Measurements from ENCODE around the gene TMTC4. TPM values are rescaled to one million over a fixed set of nuclear protein-coding genes. Genes with fewer than 3 reads are reported as not detected.

Gene TMTC4
- total RNA-seq, 1 donor: 8.7 TPM

GRCh38 chr13:100636441-100636840 lies 38.2 kb downstream of the TMTC4 start:
- Histone ChIP-seq H2AFZ (ENCODE audit: low read length) (no peak overlapping the region), H3K4me3 (ENCODE audit: insufficient read depth, low read length) (no peak overlapping the region), H3K4me1 (ENCODE audit: insufficient read depth, low read length) (peaks cover 6% of the 10 kb centered on the region), H3K9me3 (ENCODE audit: low read depth, low read length) (no peaks in the 10 kb centered on the region), H3K4me2 (ENCODE audit: insufficient read depth, low read length) (no peak overlapping the region), H3K79me2 (ENCODE audit: insufficient read depth, low read length) (no peaks in the 10 kb centered on the region), H3K36me3 (ENCODE audit: insufficient read depth, low read length) (no peaks in the 10 kb centered on the region), H3K27me3 (ENCODE audit: insufficient read depth, low read length) (no peaks in the 10 kb centered on the region), H3K27ac (ENCODE audit: low read depth, low read length) (no peak overlapping the region), H4K20me1 (ENCODE audit: insufficient read depth, low read length) (no peaks in the 10 kb centered on the region)
- no peak for DNase-seq (ENCODE audit: insufficient read length, low spot score, missing footprints)
- TF ChIP-seq CTCF (IDR thresholded peaks at IDR 0.05; ENCODE audit: extremely low read depth, low read depth, low read length): no peak

- no peak for TF ChIP-seq CTCF (IDR thresholded peaks at IDR 0.05; ENCODE audit: extremely low read depth, low read depth, low read length)
- Histone ChIP-seq H3K9me3 (ENCODE audit: low read depth, low read length) (no peaks in the 10 kb centered on the region), H3K36me3 (ENCODE audit: insufficient read depth, low read length) (no peaks in the 10 kb centered on the region), H3K4me3 (ENCODE audit: insufficient read depth, low read length) (no peak overlapping the region), H2AFZ (ENCODE audit: low read length) (no peak overlapping the region), H3K4me2 (ENCODE audit: insufficient read depth, low read length) (no peak overlapping the region), H4K20me1 (ENCODE audit: insufficient read depth, low read length) (no peaks in the 10 kb centered on the region), H3K4me1 (ENCODE audit: insufficient read depth, low read length) (peaks cover 6% of the 10 kb centered on the region), H3K79me2 (ENCODE audit: insufficient read depth, low read length) (no peaks in the 10 kb centered on the region), H3K27ac (ENCODE audit: low read depth, low read length) (no peak overlapping the region), H3K27me3 (ENCODE audit: insufficient read depth, low read length) (no peaks in the 10 kb centered on the region)
- DNase-seq (ENCODE audit: insufficient read length, low spot score, missing footprints): no peak
These were observed 38.6 kb downstream of the TMTC4 start for GRCh38 chr13:100636004-100636403.

- no peak overlapping the region for H3K4me3 ChIP-seq (ENCODE audit: insufficient read depth, low read length)
- no peaks in the 10 kb centered on the region for H3K9me3 ChIP-seq (ENCODE audit: low read depth, low read length)
- TF ChIP-seq CTCF (IDR thresholded peaks at IDR 0.05; ENCODE audit: extremely low read depth, low read depth, low read length): no peak
- no peaks in the 10 kb centered on the region for H3K27me3 ChIP-seq (ENCODE audit: insufficient read depth, low read length)
- peaks cover 6% of the 10 kb centered on the region for H3K4me1 ChIP-seq (ENCODE audit: insufficient read depth, low read length)
- H3K27ac ChIP-seq (ENCODE audit: low read depth, low read length): no peak overlapping the region
- H3K79me2 ChIP-seq (ENCODE audit: insufficient read depth, low read length): no peaks in the 10 kb centered on the region
- no peak overlapping the region for H3K4me2 ChIP-seq (ENCODE audit: insufficient read depth, low read length)
- no peak for DNase-seq (ENCODE audit: insufficient read length, low spot score, missing footprints)
- no peaks in the 10 kb centered on the region for H3K36me3 ChIP-seq (ENCODE audit: insufficient read depth, low read length)
- H2AFZ ChIP-seq (ENCODE audit: low read length): no peak overlapping the region
- H4K20me1 ChIP-seq (ENCODE audit: insufficient read depth, low read length): no peaks in the 10 kb centered on the region
These were observed 39.9 kb downstream of the TMTC4 start for GRCh38 chr13:100634696-100635095.

- Histone ChIP-seq H3K4me2 (ENCODE audit: insufficient read depth, low read length) (no peak overlapping the region), H3K27me3 (ENCODE audit: insufficient read depth, low read length) (no peaks in the 10 kb centered on the region), H3K9me3 (ENCODE audit: low read depth, low read length) (no peaks in the 10 kb centered on the region), H3K4me3 (ENCODE audit: insufficient read depth, low read length) (no peak overlapping the region), H3K27ac (ENCODE audit: low read depth, low read length) (peak overlapping the region; percentile 80), H3K4me1 (ENCODE audit: insufficient read depth, low read length) (peaks cover 6% of the 10 kb centered on the region), H3K36me3 (ENCODE audit: insufficient read depth, low read length) (no peaks in the 10 kb centered on the region), H2AFZ (ENCODE audit: low read length) (no peak overlapping the region), H4K20me1 (ENCODE audit: insufficient read depth, low read length) (no peaks in the 10 kb centered on the region), H3K79me2 (ENCODE audit: insufficient read depth, low read length) (no peaks in the 10 kb centered on the region)
- DNase-seq (ENCODE audit: insufficient read length, low spot score, missing footprints): peak; percentile 81
- TF ChIP-seq CTCF (IDR thresholded peaks at IDR 0.05; ENCODE audit: extremely low read depth, low read depth, low read length): no peak
These were observed 41.1 kb downstream of the TMTC4 start for GRCh38 chr13:100633461-100633860.

Measured in osteoblast (primary cell).